H7 (cell line): Measurements from ENCODE around the gene CSK. TPM values are rescaled to one million over a fixed set of nuclear protein-coding genes. Genes with fewer than 3 reads are reported as not detected.

Experiments
- DNase-seq: peaks from one replicate; pipeline ENCODE4 v3.0.0; 2012
- H3K27me3 ChIP-seq: 2 replicates; pipeline ENCODE4 v1.6.0; 2011; ENCODE audit warnings: mild to moderate bottlenecking, low read length; ENCODE audit not compliant: control insufficient read depth, insufficient read depth
- H3K36me3 ChIP-seq: replicated peaks from 2 replicates; pipeline ENCODE4 v1.5.1; 2011; ENCODE audit warnings: low read length; ENCODE audit not compliant: control insufficient read depth, insufficient read depth
- H3K4me3 ChIP-seq: 2 replicates; pipeline ENCODE4 v1.5.1; 2011; ENCODE audit warnings: low read depth, mild to moderate bottlenecking, control low read depth, low read length, moderate library complexity; ENCODE audit not compliant: insufficient read depth
- total RNA-seq: library from RNA; depleted of rRNA; stranded (reverse); fragments of >200 nt; shearing (Covaris generic); gene quantifications from 2 replicates; pipeline ENCODE4 v1.2.3, GENCODE V29; 2014

The CSK gene
- total RNA-seq, 1 experiment from 2014 or later, result 31.8 TPM

- no peak overlapping the region for H3K4me3 ChIP-seq
- DNase-seq, result peak; percentile 86
Observed at GRCh38 chr15:74826921-74827320, 45.0 kb downstream of the CSK start.

GRCh38 chr15:74827614-74828013 lies 45.7 kb downstream of the CSK start:
- H3K4me3 ChIP-seq, result no peak overlapping the region
- no peaks in the 10 kb centered on the region for H3K36me3 ChIP-seq
- DNase-seq, result no peak
- H3K27me3 ChIP-seq, result peaks cover 31% of the 10 kb centered on the region

More at GRCh38 chr15:74826921-74827320, 45.0 kb downstream of the CSK start:
- no peaks in the 10 kb centered on the region for H3K36me3 ChIP-seq
- H3K27me3 ChIP-seq, result peaks cover 31% of the 10 kb centered on the region

- Histone ChIP-seq H3K36me3 (no peaks in the 10 kb centered on the region), H3K27me3 (peaks cover 31% of the 10 kb centered on the region), H3K4me3 (no peak overlapping the region)
- DNase-seq, result no peak
Observed at GRCh38 chr15:74828835-74829234, 47.0 kb downstream of the CSK start.

GRCh38 chr15:74829486-74829885 lies 47.6 kb downstream of the CSK start:
- no peak for DNase-seq
- H3K36me3 ChIP-seq, result no peaks in the 10 kb centered on the region
- H3K27me3 ChIP-seq, result peaks cover 29% of the 10 kb centered on the region
- H3K4me3 ChIP-seq, result no peak overlapping the region

GRCh38 chr15:74829991-74830390 lies 48.1 kb downstream of the CSK start:
- H3K36me3 ChIP-seq, result no peaks in the 10 kb centered on the region
- no peak overlapping the region for H3K4me3 ChIP-seq
- peaks cover 25% of the 10 kb centered on the region for H3K27me3 ChIP-seq
- DNase-seq, result no peak

GRCh38 chr15:74830868-74831267 lies 49.0 kb downstream of the CSK start:
- no peak for DNase-seq
- Histone ChIP-seq H3K36me3 (no peaks in the 10 kb centered on the region), H3K27me3 (peaks cover 17% of the 10 kb centered on the region), H3K4me3 (no peak overlapping the region)

GRCh38 chr15:74831813-74832495 lies 50.1 kb downstream of the CSK start:
- DNase-seq, result no peak
- peaks cover 8% of the 10 kb centered on the region for H3K27me3 ChIP-seq
- no peaks in the 10 kb centered on the region; the same call in 1 of the 2 replicates for H3K36me3 ChIP-seq
- no peak overlapping the region for H3K4me3 ChIP-seq

- H3K27me3 ChIP-seq, result no peaks in the 10 kb centered on the region; the same call in 1 of the 2 replicates
- DNase-seq, result no peak
- no peak overlapping the region for H3K4me3 ChIP-seq
- H3K36me3 ChIP-seq, result no peaks in the 10 kb centered on the region; the same call in 1 of the 2 replicates
Observed at GRCh38 chr15:74832826-74833225, 50.9 kb downstream of the CSK start.

GRCh38 chr15:74833376-74834107 lies 51.7 kb downstream of the CSK start:
- Histone ChIP-seq H3K4me3 (no peak overlapping the region), H3K36me3 (no peaks in the 10 kb centered on the region; the same call in 1 of the 2 replicates), H3K27me3 (no peaks in the 10 kb centered on the region; the same call in 1 of the 2 replicates)
- no peak for DNase-seq

- Histone ChIP-seq H3K4me3 (no peak overlapping the region), H3K27me3 (no peaks in the 10 kb centered on the region), H3K36me3 (no peaks in the 10 kb centered on the region; the same call in 1 of the 2 replicates)
- peak; percentile 98 for DNase-seq
Observed at GRCh38 chr15:74835312-74835823, 53.5 kb downstream of the CSK start.

GRCh38 chr15:74836846-74837245 lies 55.0 kb downstream of the CSK start:
- peaks cover 6% of the 10 kb centered on the region for H3K36me3 ChIP-seq
- H3K27me3 ChIP-seq, result no peaks in the 10 kb centered on the region
- no peak overlapping the region for H3K4me3 ChIP-seq
- DNase-seq, result peak; percentile 26

- H3K36me3 ChIP-seq, result peaks cover 6% of the 10 kb centered on the region
- no peaks in the 10 kb centered on the region for H3K27me3 ChIP-seq
- DNase-seq, result peak; percentile 73
- H3K4me3 ChIP-seq, result no peak overlapping the region
Observed at GRCh38 chr15:74837482-74838136, 55.7 kb downstream of the CSK start.

- peaks cover 6% of the 10 kb centered on the region for H3K36me3 ChIP-seq
- DNase-seq, result peak; percentile 51
- H3K4me3 ChIP-seq, result no peak overlapping the region
- H3K27me3 ChIP-seq, result no peaks in the 10 kb centered on the region
Observed at GRCh38 chr15:74838137-74838516, 56.2 kb downstream of the CSK start.

GRCh38 chr15:74838746-74839525 lies 57.1 kb downstream of the CSK start:
- Histone ChIP-seq H3K4me3 (no peak overlapping the region), H3K36me3 (peaks cover 6% of the 10 kb centered on the region), H3K27me3 (no peaks in the 10 kb centered on the region)
- peak; percentile 39 for DNase-seq
